Endothelial cell of umbilical vein (primary cell): ENCODE data around the gene C12orf57. TPM values are rescaled to one million over a fixed set of nuclear protein-coding genes. Genes with fewer than 3 reads are reported as not detected.

ENCODE experiments used
- BruUV-seq: library from RNA; stranded (reverse); fragments of 400-500 nt; replicated peaks from 2 replicates; lab custom pipeline; 2021; lab: Mats Ljungman, UMichigan
- CTCF ChIA-PET: fragments of 300-600, 350-600 bp; sonication (Branson Sonifier 250); formaldehyde crosslinking; loops from one replicate; lab custom pipeline; 2021; ENCODE audit warnings: antibody characterized with exemption, inconsistent platforms; lab: Charles Lee
- POLR2A ChIA-PET: fragments of 300-600, 350-600 bp; sonication (Branson Sonifier 250); formaldehyde crosslinking; loops from one replicate; lab custom pipeline; 2021; ENCODE audit warnings: antibody characterized with exemption, inconsistent platforms; lab: Charles Lee
- DNase-seq: peaks from one replicate; pipeline ENCODE4 v3.0.0-alpha.2; 2011; ENCODE audit warnings: low read depth, low spot score
- FAIRE-seq: peaks from 2 replicates; lab custom pipeline; 2011; peaks lifted over from hg19 to GRCh38; lab: Jason Lieb, UNC
- H2AFZ ChIP-seq: 2 replicates; pipeline ENCODE4 v1.6.0; 2012; ENCODE audit warnings: low read depth, low read length, control low read depth, inconsistent platforms
- H3K27ac ChIP-seq: 2 replicates; pipeline ENCODE4 v1.5.1; 2011; ENCODE audit warnings: low read depth, mild to moderate bottlenecking, control low read depth, low read length, moderate library complexity; ENCODE audit not compliant: insufficient read depth
- H3K27me3 ChIP-seq, 2 experiments: 2 replicates each; pipeline versions ENCODE4 v1.6.0 to v1.6.1; 2011; ENCODE audit warnings: low read length in 2 of 2, mixed read lengths in 1 of 2; ENCODE audit not compliant: control insufficient read depth in 2 of 2, insufficient read depth in 2 of 2
- H3K36me3 ChIP-seq, 2 experiments: 2 replicates in 1 of 2; 3 replicates in 1 of 2; pipeline ENCODE4 v1.5.1; 2011; ENCODE audit warnings: low read length in 2 of 2, mild to moderate bottlenecking in 1 of 2, moderate library complexity in 1 of 2; ENCODE audit not compliant: control insufficient read depth in 2 of 2, insufficient read depth in 2 of 2; ENCODE audit errors: extremely low read depth in 1 of 2
- H3K4me1 ChIP-seq: 3 replicates; pipeline ENCODE4 v1.5.1; 2011; ENCODE audit warnings: mild to moderate bottlenecking, low read length; ENCODE audit not compliant: control insufficient read depth, insufficient read depth; ENCODE audit errors: extremely low read depth
- H3K4me2 ChIP-seq: 2 replicates; pipeline ENCODE4 v1.6.1; 2011; ENCODE audit warnings: low read length, control low read depth, mixed read lengths; ENCODE audit not compliant: insufficient read depth
- H3K4me3 ChIP-seq, 3 experiments: fragments of 200-600 bp in 1 of 3; sonication (generic), shearing (Covaris generic) in 1 of 3; replicated peaks in 1 of 3; 2 replicates each; pipeline ENCODE4 v1.5.1; 2011 to 2016; ENCODE audit warnings: control low read depth in 3 of 3, low read length in 3 of 3, mild to moderate bottlenecking in 2 of 3, inconsistent platforms in 1 of 3, low read depth in 1 of 3, moderate library complexity in 1 of 3; ENCODE audit not compliant: insufficient read depth in 1 of 3
- H3K79me2 ChIP-seq: 2 replicates; pipeline ENCODE4 v1.6.0; 2012; ENCODE audit warnings: low read length, inconsistent platforms; ENCODE audit not compliant: control insufficient read depth, insufficient read depth
- H3K9ac ChIP-seq: replicated peaks from 2 replicates; pipeline ENCODE3; 2011; ENCODE audit warnings: low read length, control low read depth; ENCODE audit not compliant: insufficient read depth; ENCODE audit errors: extremely low read depth
- H3K9me1 ChIP-seq: replicated peaks from 3 replicates; pipeline ENCODE4 v1.6.0; 2011; ENCODE audit warnings: mild to moderate bottlenecking, low read length; ENCODE audit not compliant: control insufficient read depth, insufficient read depth; ENCODE audit errors: extremely low read depth
- H3K9me3 ChIP-seq: replicated peaks from 2 replicates; pipeline ENCODE4 v1.5.1; 2012; ENCODE audit warnings: low read length, inconsistent platforms; ENCODE audit not compliant: control insufficient read depth, insufficient read depth
- H4K20me1 ChIP-seq: replicated peaks from 2 replicates; pipeline ENCODE3; 2011; ENCODE audit warnings: mild to moderate bottlenecking, low read length; ENCODE audit not compliant: control insufficient read depth, insufficient read depth; ENCODE audit errors: extremely low read depth
- EZH2 ChIP-seq: IDR thresholded peaks from 2 replicates; pipeline ENCODE4 v1.6.1; 2012; ENCODE audit warnings: borderline replicate concordance, low read depth, mild to moderate bottlenecking, moderate library complexity, low read length, inconsistent platforms; ENCODE audit not compliant: severe bottlenecking
- FOS ChIP-seq: IDR thresholded peaks from 2 replicates; pipeline ENCODE4 v1.6.1; 2011; ENCODE audit warnings: mild to moderate bottlenecking, low read length, moderate library complexity, borderline replicate concordance; ENCODE audit not compliant: insufficient read depth
- GATA2 ChIP-seq: IDR thresholded peaks from 2 replicates; pipeline ENCODE4 v1.7.0; 2011; ENCODE audit warnings: low read depth, mild to moderate bottlenecking, moderate library complexity, mixed read lengths, low read length; ENCODE audit not compliant: insufficient read length, insufficient read depth
- JUN ChIP-seq: IDR thresholded peaks from 2 replicates; pipeline ENCODE4 v1.6.1; 2011; ENCODE audit warnings: borderline replicate concordance, low read depth; ENCODE audit not compliant: insufficient read length, insufficient read depth
- MYC ChIP-seq: IDR thresholded peaks from one replicate; pipeline ENCODE4 v1.6.1; 2011; ENCODE audit warnings: mild to moderate bottlenecking, low read depth, low read length
- POLR2A ChIP-seq: IDR thresholded peaks from 2 replicates; pipeline ENCODE4 v1.6.1; 2012; ENCODE audit warnings: low read depth, mild to moderate bottlenecking, control low read depth, low read length
- POLR2AphosphoS5 ChIP-seq: IDR thresholded peaks from 2 replicates; pipeline ENCODE4 v1.6.1; 2012; ENCODE audit warnings: low read depth, mild to moderate bottlenecking, control low read depth, low read length, moderate library complexity; ENCODE audit not compliant: insufficient read depth
- dilution Hi-C: fragments of 300-500 bp; cut with MboI; formaldehyde crosslinking; loops from one replicate; pipeline ENCODE4 v1.15.0; 2019; ENCODE audit warnings: low sequenced_read_pairs; ENCODE audit not compliant: extremely low pct_ligation_motif_present
- intact Hi-C: fragments of 100-400 bp; cut with micrococcal nuclease; formaldehyde crosslinking; loops from one replicate; pipeline ENCODE4 v1.10.0; 2022
- polyA plus RNA-seq, 4 experiments: library from polyadenylated mRNA; depleted of rRNA in 3 of 4; stranded (reverse) in 3 of 4; unstranded in 1 of 4; fragments of >200 nt; gene quantifications; 2 replicates each; pipeline versions ENCODE4 v1.2.1 to v1.2.3, GENCODE V29; 2011 to 2012; ENCODE audit warnings: missing spikeins in 1 of 4
- total RNA-seq: library from RNA; stranded (reverse); gene quantifications from 2 replicates; pipeline ENCODE4 v1.2.3, GENCODE V29; 2021
- TF ChIP-seq, protein P1 (sequence below): IDR thresholded peaks from 2 replicates; pipeline ENCODE4 v1.6.1; 2011; ENCODE audit not compliant: insufficient read depth, insufficient read length
- TF ChIP-seq, protein P2 (sequence below), 2 donors: IDR thresholded peaks; 1 replicate in 1 of 2; 2 replicates in 1 of 2; pipeline ENCODE4 v1.5.1; 2011; ENCODE audit warnings: low read length in 2 of 2, mild to moderate bottlenecking in 2 of 2, moderate library complexity in 2 of 2, control low read depth in 1 of 2, inconsistent platforms in 1 of 2, low read depth in 1 of 2; ENCODE audit not compliant: insufficient read depth in 1 of 2; ENCODE audit errors: extremely low read depth in 1 of 2

The C12orf57 gene
- total and polyA plus RNA-seq, 2 donors (not counting 3 experiments of a cell fraction or from before 2014, with no cell fraction given), result 167 to 729 TPM

DNA sequence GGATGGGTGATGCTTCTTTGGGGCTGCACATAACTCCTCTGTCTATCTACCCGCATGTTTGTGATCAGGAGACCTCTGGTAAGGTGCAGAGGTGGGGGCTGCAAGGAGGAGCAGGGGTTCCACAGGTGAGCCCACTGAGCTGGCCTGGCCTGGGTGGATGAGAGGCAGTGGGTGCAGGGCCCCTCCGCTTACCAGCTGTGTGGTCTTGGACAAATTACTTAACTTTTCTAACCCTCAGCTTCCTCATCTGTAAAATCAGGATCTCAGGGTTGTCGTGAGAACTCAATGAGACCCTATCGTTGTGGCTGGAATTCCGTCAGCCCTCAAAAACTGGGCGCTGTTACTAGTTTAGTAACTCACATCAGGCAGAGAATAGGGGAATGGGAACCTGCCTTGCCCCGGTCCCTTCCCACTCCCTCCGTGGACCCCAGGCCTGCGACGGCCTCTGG, 14.8 kb downstream of the C12orf57 start:
- dilution Hi-C loops, result no loop called here
- TF ChIP-seq, protein P1, sequence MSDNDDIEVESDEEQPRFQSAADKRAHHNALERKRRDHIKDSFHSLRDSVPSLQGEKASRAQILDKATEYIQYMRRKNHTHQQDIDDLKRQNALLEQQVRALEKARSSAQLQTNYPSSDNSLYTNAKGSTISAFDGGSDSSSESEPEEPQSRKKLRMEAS, result no peak
- TF ChIP-seq MYC (no peak), GATA2 (no peak)
- ChIA-PET POLR2A (interaction anchor here (1.8 kb wide), 1 partner anchor 15 kb away, joined by 6 read pairs; the partner anchor contains the start of genes C12orf57 and RNU7-1), CTCF (interaction anchor here (1.6 to 1.7 kb wide), 2 partner anchors 14 to 89 kb away, joined by 4 to 12 read pairs; partner anchors contain the start of gene C12orf57)
- Histone ChIP-seq H4K20me1 (no peaks in the 10 kb centered on the region), H3K4me1 (peaks cover 24% of the 10 kb centered on the region), H3K79me2 (no peaks in the 10 kb centered on the region), H3K4me2 (no peak overlapping the region), H3K9ac (no peak overlapping the region), H3K9me1 (no peaks in the 10 kb centered on the region), H3K27me3 (no peaks in the 10 kb centered on the region), H3K4me3 (no peak overlapping the region), H3K9me3 (no peaks in the 10 kb centered on the region), H3K27ac (no peak overlapping the region), H3K36me3 (no peaks in the 10 kb centered on the region), H2AFZ (peak overlapping the region; percentile 58)
- DNase-seq, result no peak
- no peak for FAIRE-seq
- intact Hi-C loops, result no loop called here
- BruUV-seq, result no TSS peak

DNA sequence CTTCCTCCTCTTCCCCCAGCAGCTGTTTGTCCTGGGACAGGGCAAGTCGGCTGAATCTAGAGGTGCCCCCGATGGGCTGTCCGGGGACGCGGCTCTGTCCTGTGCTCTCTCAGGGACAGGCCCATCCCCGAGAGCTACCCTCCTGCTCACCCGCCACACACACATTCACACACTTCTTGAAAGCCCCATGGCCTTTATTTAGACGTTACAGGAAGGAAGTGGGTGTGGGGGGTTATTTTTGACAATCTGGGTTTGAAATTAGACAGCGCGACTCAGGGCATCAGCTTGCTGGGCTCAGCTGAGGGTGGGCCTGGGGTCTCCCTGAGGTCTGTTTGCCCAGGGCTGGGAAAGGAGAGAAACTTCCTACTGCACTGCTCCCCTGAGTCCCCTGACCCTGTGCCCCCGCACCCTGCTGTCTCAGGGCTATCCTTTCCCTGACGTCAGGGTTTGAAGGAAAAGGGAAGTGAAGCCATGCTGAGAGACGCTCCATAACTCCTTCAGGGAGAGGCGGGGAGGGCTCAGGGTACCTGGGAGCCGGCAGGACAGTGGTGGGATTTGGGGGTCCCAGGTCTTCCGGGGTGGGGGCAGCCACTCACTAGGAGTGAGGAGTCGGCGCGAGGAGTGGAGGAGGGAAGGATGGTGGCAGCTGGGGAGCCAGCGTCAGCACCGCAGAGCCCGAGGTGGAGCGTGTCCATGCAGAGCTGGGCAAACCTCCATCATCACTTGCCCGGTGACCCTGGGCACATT, 15.4 kb downstream of the C12orf57 start:
- CTCF ChIA-PET, result interaction anchor here (1.6 to 3.2 kb wide), 3 partner anchors 15 to 90 kb away, joined by 4 to 34 read pairs (median 12); partner anchors contain the start of genes C12orf57 and RNU7-1
- H2AFZ ChIP-seq, result peak overlapping the region; percentile 58
- no peaks in the 10 kb centered on the region for H4K20me1 ChIP-seq
- FAIRE-seq (no peak), DNase-seq (no peak)
- H3K9me1 ChIP-seq, result no peaks in the 10 kb centered on the region
- POLR2A ChIA-PET, result interaction anchor here (0.5 to 1.8 kb wide), 2 partner anchors 16 to 977 kb away, joined by 3 to 6 read pairs; partner anchors contain the start of genes C12orf57 and RNU7-1
- no peaks in the 10 kb centered on the region for H3K27me3 ChIP-seq
- H3K4me3 ChIP-seq, result no peak overlapping the region
- no peaks in the 10 kb centered on the region for H3K9me3 ChIP-seq
- no TSS peak for BruUV-seq
- no peaks in the 10 kb centered on the region for H3K79me2 ChIP-seq
- peaks cover 18% of the 10 kb centered on the region for H3K4me1 ChIP-seq
- H3K36me3 ChIP-seq, result no peaks in the 10 kb centered on the region
- H3K27ac ChIP-seq, result no peak overlapping the region
- no peak overlapping the region for H3K4me2 ChIP-seq
- dilution Hi-C loops, result no loop called here
- H3K9ac ChIP-seq, result no peak overlapping the region
- intact Hi-C loops, result no loop called here
- no peak for TF ChIP-seq MYC
- TF ChIP-seq POLR2AphosphoS5, result no peak
- TF ChIP-seq EZH2, result no peak
- TF ChIP-seq FOS, result no peak
- TF ChIP-seq JUN, result no peak
- TF ChIP-seq, protein P1, result no peak
- TF ChIP-seq GATA2, result no peak
- TF ChIP-seq, protein P2, sequence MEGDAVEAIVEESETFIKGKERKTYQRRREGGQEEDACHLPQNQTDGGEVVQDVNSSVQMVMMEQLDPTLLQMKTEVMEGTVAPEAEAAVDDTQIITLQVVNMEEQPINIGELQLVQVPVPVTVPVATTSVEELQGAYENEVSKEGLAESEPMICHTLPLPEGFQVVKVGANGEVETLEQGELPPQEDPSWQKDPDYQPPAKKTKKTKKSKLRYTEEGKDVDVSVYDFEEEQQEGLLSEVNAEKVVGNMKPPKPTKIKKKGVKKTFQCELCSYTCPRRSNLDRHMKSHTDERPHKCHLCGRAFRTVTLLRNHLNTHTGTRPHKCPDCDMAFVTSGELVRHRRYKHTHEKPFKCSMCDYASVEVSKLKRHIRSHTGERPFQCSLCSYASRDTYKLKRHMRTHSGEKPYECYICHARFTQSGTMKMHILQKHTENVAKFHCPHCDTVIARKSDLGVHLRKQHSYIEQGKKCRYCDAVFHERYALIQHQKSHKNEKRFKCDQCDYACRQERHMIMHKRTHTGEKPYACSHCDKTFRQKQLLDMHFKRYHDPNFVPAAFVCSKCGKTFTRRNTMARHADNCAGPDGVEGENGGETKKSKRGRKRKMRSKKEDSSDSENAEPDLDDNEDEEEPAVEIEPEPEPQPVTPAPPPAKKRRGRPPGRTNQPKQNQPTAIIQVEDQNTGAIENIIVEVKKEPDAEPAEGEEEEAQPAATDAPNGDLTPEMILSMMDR (IDR thresholded peaks at IDR 0.05; ENCODE audit: extremely low read depth in 1 of 2, insufficient read depth in 1 of 2, low read depth in 1 of 2, low read length in 2 of 2), result no peak
- no peak for TF ChIP-seq POLR2A
